ENCODE data around the gene CEMIP2. TPM values are rescaled to one million over a fixed set of nuclear protein-coding genes. Genes with fewer than 3 reads are reported as not detected.

The CEMIP2 gene
- total RNA-seq, 1 experiment from 2014 or later = 40.5 TPM

GRCh38 chr9:71769175-71770161 lies 1.2 kb upstream of the CEMIP2 start (continued):
- TF ChIP-seq ZNF532 (CRISPR knock-in tag; IDR thresholded peaks at IDR 0.05; ENCODE audit: borderline replicate concordance) (no peak), KAT7 (CRISPR knock-in tag; IDR thresholded peaks at IDR 0.05; ENCODE audit: borderline replicate concordance) (no peak), ZNF423 (CRISPR knock-in tag; IDR thresholded peaks at IDR 0.05) (no peak), CDX4 (CRISPR knock-in tag; IDR thresholded peaks at IDR 0.05; ENCODE audit: borderline replicate concordance) (no peak), NFATC4 (CRISPR knock-in tag; IDR thresholded peaks at IDR 0.05) (no peak), ELF4 (CRISPR knock-in tag; IDR thresholded peaks at IDR 0.05; ENCODE audit: low read depth) (no peak), FOXK1 (CRISPR knock-in tag; IDR thresholded peaks at IDR 0.05) (0 out of 2 replicates have a peak, but pooled peaks have one; percentile 20), TCF7 (CRISPR knock-in tag; IDR thresholded peaks at IDR 0.05; ENCODE audit: low read depth) (no peak), TEAD1 (CRISPR knock-in tag; IDR thresholded peaks at IDR 0.05) (no peak), MYBL2 (CRISPR knock-in tag; IDR thresholded peaks at IDR 0.05) (0 out of 2 replicates have a peak, but pooled peaks have one; percentile 54), USF1 (CRISPR knock-in tag; IDR thresholded peaks at IDR 0.05) (no peak)
- TF ChIP-seq, protein P1, sequence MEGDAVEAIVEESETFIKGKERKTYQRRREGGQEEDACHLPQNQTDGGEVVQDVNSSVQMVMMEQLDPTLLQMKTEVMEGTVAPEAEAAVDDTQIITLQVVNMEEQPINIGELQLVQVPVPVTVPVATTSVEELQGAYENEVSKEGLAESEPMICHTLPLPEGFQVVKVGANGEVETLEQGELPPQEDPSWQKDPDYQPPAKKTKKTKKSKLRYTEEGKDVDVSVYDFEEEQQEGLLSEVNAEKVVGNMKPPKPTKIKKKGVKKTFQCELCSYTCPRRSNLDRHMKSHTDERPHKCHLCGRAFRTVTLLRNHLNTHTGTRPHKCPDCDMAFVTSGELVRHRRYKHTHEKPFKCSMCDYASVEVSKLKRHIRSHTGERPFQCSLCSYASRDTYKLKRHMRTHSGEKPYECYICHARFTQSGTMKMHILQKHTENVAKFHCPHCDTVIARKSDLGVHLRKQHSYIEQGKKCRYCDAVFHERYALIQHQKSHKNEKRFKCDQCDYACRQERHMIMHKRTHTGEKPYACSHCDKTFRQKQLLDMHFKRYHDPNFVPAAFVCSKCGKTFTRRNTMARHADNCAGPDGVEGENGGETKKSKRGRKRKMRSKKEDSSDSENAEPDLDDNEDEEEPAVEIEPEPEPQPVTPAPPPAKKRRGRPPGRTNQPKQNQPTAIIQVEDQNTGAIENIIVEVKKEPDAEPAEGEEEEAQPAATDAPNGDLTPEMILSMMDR (IDR thresholded peaks at IDR 0.05) = peak; percentile 39; the same call in 1 of the 2 replicates
- TF ChIP-seq, protein P2, sequence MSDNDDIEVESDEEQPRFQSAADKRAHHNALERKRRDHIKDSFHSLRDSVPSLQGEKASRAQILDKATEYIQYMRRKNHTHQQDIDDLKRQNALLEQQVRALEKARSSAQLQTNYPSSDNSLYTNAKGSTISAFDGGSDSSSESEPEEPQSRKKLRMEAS (CRISPR knock-in tag; IDR thresholded peaks at IDR 0.05) = peak; percentile 26; the same call in 1 of the 2 replicates

GRCh38 chr9:71767776-71768321 lies 464 bp downstream of the CEMIP2 start:
- no peak for ATAC-seq
- CTCF ChIA-PET = interaction anchor here (1.6 to 2.7 kb wide), 4 partner anchors 12 to 159 kb away, joined by 3 to 17 read pairs (median 5); no protein-coding TSS in a partner anchor
- Mint-ChIP-seq H3K36me3 (no peaks in the 10 kb centered on the region; the same call in 1 of the 2 replicates), H3K27me3 (ENCODE audit: low read depth) (no peaks in the 10 kb centered on the region; the same call in none of the 2 replicates), H3K27ac (peak overlapping the region; percentile 97), H3K4me1 (peaks cover 53% of the 10 kb centered on the region), H3K4me3 (peak overlapping the region; percentile 100), H3K9me3 (no peaks in the 10 kb centered on the region)
- POLR2A ChIA-PET = interaction anchor here (1.0 to 1.5 kb wide), 2 partner anchors 13 to 143 kb away, joined by 3 read pairs; partner anchors contain the start of genes ABHD17B and C9orf85
- DNase-seq (ENCODE audit: low spot score) = peak; percentile 40
- TF ChIP-seq ZNF281 (CRISPR knock-in tag; IDR thresholded peaks at IDR 0.05) (no peak), ZMAT4 (CRISPR knock-in tag; IDR thresholded peaks at IDR 0.05) (no peak)
